Natural killer cell (primary cell): ENCODE data around the gene IPO11. TPM values are rescaled to one million over a fixed set of nuclear protein-coding genes. Genes with fewer than 3 reads are reported as not detected.

Experiments
- ATAC-seq, 3 donors: fragments of 150-1000 bp in 2 of 3; fragments of 200-7000 bp in 1 of 3; cut with Tn5 transposase; 1 replicate in 1 of 3; 2 replicates in 2 of 3; pipeline ENCODE4 v1.10.0; 2021; ENCODE audit warnings: mild to moderate bottlenecking in 2 of 3, moderate library complexity in 2 of 3
- DNase-seq, 2 donors: peaks; one replicate each; pipeline versions ENCODE4 v3.0.0 to v3.0.0-alpha.2; 2013 to 2021; ENCODE audit warnings: mixed read lengths in 1 of 2
- H3K27ac ChIP-seq: one replicate; pipeline ENCODE4 v1.5.1; 2013; ENCODE audit warnings: mild to moderate bottlenecking, low read length
- H3K27me3 ChIP-seq: one replicate; pipeline ENCODE4 v1.6.1; 2013; ENCODE audit warnings: low read length; ENCODE audit not compliant: control insufficient read depth, insufficient read depth
- H3K36me3 ChIP-seq: one replicate; pipeline ENCODE4 v1.6.1; 2013; ENCODE audit warnings: low read length; ENCODE audit not compliant: control insufficient read depth, insufficient read depth
- H3K4me1 ChIP-seq: one replicate; pipeline ENCODE4 v1.6.1; 2013; ENCODE audit warnings: low read length; ENCODE audit not compliant: control insufficient read depth, insufficient read depth
- H3K4me3 ChIP-seq: one replicate; pipeline ENCODE4 v1.5.1; 2013; ENCODE audit warnings: low read length
- H3K9me3 ChIP-seq: one replicate; pipeline ENCODE4 v1.6.1; 2013; ENCODE audit warnings: low read length; ENCODE audit not compliant: control insufficient read depth, insufficient read depth
- H3K27ac Mint-ChIP-seq, 2 donors: one replicate each; pipeline ENCODE4 v1.8.0; 2022; ENCODE audit warnings: mild to moderate bottlenecking in 2 of 2, mixed read lengths in 2 of 2, moderate library complexity in 1 of 2
- H3K27me3 Mint-ChIP-seq, 2 donors: one replicate each; pipeline ENCODE4 v1.8.0; 2022; ENCODE audit warnings: low read depth in 2 of 2, mixed read lengths in 2 of 2
- H3K36me3 Mint-ChIP-seq: one replicate; pipeline ENCODE4 v1.8.0; 2022; ENCODE audit warnings: mixed read lengths
- H3K4me1 Mint-ChIP-seq, 2 donors: one replicate each; pipeline ENCODE4 v1.8.0; 2022; ENCODE audit warnings: mixed read lengths in 2 of 2
- H3K4me3 Mint-ChIP-seq: one replicate; pipeline ENCODE4 v1.8.0; 2022; ENCODE audit warnings: mild to moderate bottlenecking, moderate library complexity, mixed read lengths
- H3K9me3 Mint-ChIP-seq, 2 donors: one replicate each; pipeline ENCODE4 v1.8.0; 2022; ENCODE audit warnings: mixed read lengths in 2 of 2
- CTCF ChIP-seq: fragments of 200-600 bp; IDR thresholded peaks from one replicate; pipeline ENCODE4 v1.8.0; 2022; ENCODE audit warnings: antibody characterized with exemption
- WGBS: methylation state at CpG from one replicate; pipeline ENCODE4 v1.1.7; 2013; ENCODE audit warnings: missing lambda C conversion rate; ENCODE audit not compliant: insufficient coverage; 5-methylcytosine and 5-hydroxymethylcytosine counted together
- intact Hi-C: fragments of 100-400 bp; cut with micrococcal nuclease; formaldehyde crosslinking; loops from one replicate; pipeline ENCODE4 v1.14.2; 2022
- total RNA-seq, 4 donors: library from RNA; stranded (reverse); fragments of 120-200 nt in 1 of 4; gene quantifications; one replicate each; pipeline versions ENCODE4 v1.2.3 to v1.2.4, GENCODE V29; 2013 to 2022

The IPO11 gene
- total RNA-seq, 3 donors from 2014 or later (not counting 1 experiment from before 2014, with no cell fraction given) = 16.6 to 31.4 (median 30.7) TPM

GRCh38 chr5:62585306-62585705 lies 172.7 kb downstream of the IPO11 start:
- H3K4me3 ChIP-seq = no peak overlapping the region
- intact Hi-C loops = no loop called here
- Mint-ChIP-seq H3K4me3 (no peak overlapping the region), H3K36me3 (no peaks in the 10 kb centered on the region), H3K9me3 (no peaks in the 10 kb centered on the region), H3K4me1 (peaks cover 39 to 41% of the 10 kb centered on the region in 2 donors), H3K27me3 (no peaks in the 10 kb centered on the region), H3K27ac (peak overlapping the region; percentile 0 to 23)
- no peaks in the 10 kb centered on the region for H3K4me1 ChIP-seq
- H3K36me3 ChIP-seq = no peaks in the 10 kb centered on the region
- H3K27ac ChIP-seq = no peak overlapping the region
- no peaks in the 10 kb centered on the region for H3K27me3 ChIP-seq
- DNase-seq (no peak), ATAC-seq (no peak)
- H3K9me3 ChIP-seq = no peaks in the 10 kb centered on the region
- WGBS = 78% methylated on average over 2 of the region's 2 CpGs
- no peak for TF ChIP-seq CTCF

GRCh38 chr5:62585751-62586150 lies 173.2 kb downstream of the IPO11 start:
- no peaks in the 10 kb centered on the region for H3K36me3 Mint-ChIP-seq
- ATAC-seq (no peak), DNase-seq (no peak)
- no peak overlapping the region for H3K4me3 Mint-ChIP-seq
- no peaks in the 10 kb centered on the region for H3K36me3 ChIP-seq
- peaks cover 34 to 36% of the 10 kb centered on the region in 2 donors for H3K4me1 Mint-ChIP-seq
- H3K4me3 ChIP-seq = no peak overlapping the region
- H3K27ac Mint-ChIP-seq = peak overlapping the region; percentile 0 to 23
- no peaks in the 10 kb centered on the region for H3K9me3 Mint-ChIP-seq
- H3K27me3 Mint-ChIP-seq = no peaks in the 10 kb centered on the region
- no peak for TF ChIP-seq CTCF
- no peaks in the 10 kb centered on the region for H3K4me1 ChIP-seq
- no peaks in the 10 kb centered on the region for H3K27me3 ChIP-seq
- H3K9me3 ChIP-seq = no peaks in the 10 kb centered on the region
- no peak overlapping the region for H3K27ac ChIP-seq
- intact Hi-C loops = no loop called here

- WGBS = 63% methylated on average over 3 of the region's 3 CpGs
- no peak for DNase-seq
- Histone ChIP-seq H3K4me1 (no peaks in the 10 kb centered on the region), H3K36me3 (peaks cover 3% of the 10 kb centered on the region), H3K27ac (no peak overlapping the region), H3K4me3 (no peak overlapping the region), H3K9me3 (no peaks in the 10 kb centered on the region), H3K27me3 (no peaks in the 10 kb centered on the region)
- no peak for ATAC-seq
- intact Hi-C loops = no loop called here
- H3K9me3 Mint-ChIP-seq = no peaks in the 10 kb centered on the region
- no peaks in the 10 kb centered on the region for H3K27me3 Mint-ChIP-seq
- H3K4me1 Mint-ChIP-seq = peaks cover 18 to 20% of the 10 kb centered on the region in 2 donors
- H3K4me3 Mint-ChIP-seq = no peak overlapping the region
- no peaks in the 10 kb centered on the region for H3K36me3 Mint-ChIP-seq
- no peak overlapping the region for H3K27ac Mint-ChIP-seq
- no peak for TF ChIP-seq CTCF
Measured at GRCh38 chr5:62587737-62588136, 175.2 kb downstream of the IPO11 start.

- TF ChIP-seq CTCF = no peak
- 100% methylated on average over 3 of the region's 4 CpGs for WGBS
- ATAC-seq (no peak), DNase-seq (no peak)
- peaks cover 18 to 20% of the 10 kb centered on the region in 2 donors for H3K4me1 Mint-ChIP-seq
- peaks cover 3% of the 10 kb centered on the region for H3K36me3 ChIP-seq
- no peaks in the 10 kb centered on the region for H3K4me1 ChIP-seq
- no peak overlapping the region for H3K4me3 Mint-ChIP-seq
- H3K27me3 ChIP-seq = no peaks in the 10 kb centered on the region
- no peak overlapping the region for H3K27ac Mint-ChIP-seq
- no peaks in the 10 kb centered on the region for H3K9me3 ChIP-seq
- no peak overlapping the region for H3K27ac ChIP-seq
- H3K9me3 Mint-ChIP-seq = no peaks in the 10 kb centered on the region
- no peak overlapping the region for H3K4me3 ChIP-seq
- no peaks in the 10 kb centered on the region for H3K36me3 Mint-ChIP-seq
- H3K27me3 Mint-ChIP-seq = no peaks in the 10 kb centered on the region
- intact Hi-C loops = no loop called here
Measured at GRCh38 chr5:62588668-62589067, 176.1 kb downstream of the IPO11 start.
